T47D (cell line): Measurements from ENCODE around the gene PSTPIP1.
A peak's percentile ranks its signal among the peaks of the same experiment; 100 is the strongest.

ENCODE experiments used
- DNase-seq, 2 experiments: peaks; one replicate each; pipeline versions ENCODE4 v3.0.0 to v3.0.0-alpha.2; 2011 to 2012; ENCODE audit warnings: low read depth in 1 of 2, low spot score in 1 of 2
- JUND ChIP-seq: IDR thresholded peaks from 2 replicates; pipeline ENCODE4 v1.6.1; 2012; ENCODE audit warnings: low read depth
- in situ Hi-C: cut with HindIII; loops from 2 replicates; pipeline ENCODE4 v1.10.0; 2016; ENCODE audit warnings: low sequenced_read_pairs, low pct_unique_long_range_greater_than_20kb

PSTPIP1 gene

GRCh38 chr15:77074350-77074749, 79.4 kb downstream of the PSTPIP1 start:
- DNase-seq: no peak
- in situ Hi-C loops: no loop called here
- TF ChIP-seq JUND: no peak

- TF ChIP-seq JUND: no peak
- in situ Hi-C loops: no loop called here
- DNase-seq: peak in 1 of 2 experiments; percentile 68
Measured at GRCh38 chr15:77075528-77075927, 80.6 kb downstream of the PSTPIP1 start.

GRCh38 chr15:77076323-77076915, 81.5 kb downstream of the PSTPIP1 start:
- in situ Hi-C loops: no loop called here
- TF ChIP-seq JUND: no peak
- no peak for DNase-seq

- no peak for DNase-seq
- in situ Hi-C loops: no loop called here
Measured at GRCh38 chr15:77081971-77082370, 87.0 kb downstream of the PSTPIP1 start.

GRCh38 chr15:77083381-77084160, 88.6 kb downstream of the PSTPIP1 start:
- in situ Hi-C loops: no loop called here
- no peak for TF ChIP-seq JUND
- DNase-seq: peak; percentile 92 to 96

More at GRCh38 chr15:77081971-77082370, 87.0 kb downstream of the PSTPIP1 start:
- TF ChIP-seq JUND: no peak

GRCh38 chr15:77084436-77084835, 89.5 kb downstream of the PSTPIP1 start:
- DNase-seq: no peak
- TF ChIP-seq JUND: no peak
- in situ Hi-C loops: no loop called here

- TF ChIP-seq JUND: no peak
- in situ Hi-C loops: no loop called here
- no peak for DNase-seq
Measured at GRCh38 chr15:77085297-77085696, 90.4 kb downstream of the PSTPIP1 start.
